ENCODE data around the gene SUFU. TPM values are rescaled to one million over a fixed set of nuclear protein-coding genes. Genes with fewer than 3 reads are reported as not detected.
A peak's percentile ranks its signal among the peaks of the same experiment; 100 is the strongest.

Gene SUFU
- total and polyA plus RNA-seq, 2 of the 4 experiments (the other 2 are of a cell fraction), result 2.2 to 11.0 TPM

DNA sequence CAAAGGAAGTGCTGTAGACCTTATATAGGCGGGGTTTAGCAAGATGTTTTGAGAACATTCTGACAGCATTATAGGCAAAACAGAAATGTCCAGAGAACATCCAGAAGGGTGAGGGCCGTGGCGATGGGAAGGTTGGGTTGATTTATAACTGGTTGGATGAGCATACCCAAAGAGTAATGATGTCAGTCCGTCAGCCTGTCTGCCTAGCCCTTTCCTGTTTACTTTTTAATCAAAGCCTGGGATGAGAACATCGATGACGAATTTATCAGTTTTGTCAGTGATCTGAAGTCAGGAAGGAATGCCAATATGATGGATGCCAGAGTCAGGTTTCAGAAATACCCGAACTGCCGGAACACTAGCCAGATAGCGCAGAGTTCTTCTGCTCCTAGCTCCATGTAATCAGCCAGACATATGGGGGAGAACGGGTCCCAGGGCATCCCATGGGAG, 106.7 kb downstream of the SUFU start:
- ATAC-seq (ENCODE audit: low read depth) (no peak), DNase-seq (no peak)
- no peak overlapping the region for H3K9ac ChIP-seq (ENCODE audit: low read depth, low read length)
- H3K14ac ChIP-seq (replicated peaks; ENCODE audit: low read depth, low read length), result no peak overlapping the region
- no peak overlapping the region for H4K8ac ChIP-seq (ENCODE audit: low read depth in 2 of 2, low read length in 2 of 2)
- H3K79me1 ChIP-seq (ENCODE audit: low read depth in 1 of 2, low read length in 2 of 2), result peaks cover 4 to 30% of the 10 kb centered on the region in 2 experiments; a peak in 3 of 4 replicates
- 83% methylated on average over 3 of the region's 10 CpGs; no CpG with 5 or more reads in 1 of the 2 experiments for WGBS, 2 experiments (ENCODE audit: extremely low coverage in 2 of 2, insufficient read length in 1 of 2)
- no peak overlapping the region for H3K27ac ChIP-seq (ENCODE audit: insufficient read depth, low read length)
- POLR2A ChIA-PET (ENCODE audit: unreplicated experiment), result no interaction called here
- H3K9me1 ChIP-seq (ENCODE audit: insufficient read depth, low read length), result peaks cover 26% of the 10 kb centered on the region
- H3K4me1 ChIP-seq (ENCODE audit: control insufficient read depth, insufficient read depth, low read length), result peaks cover 15% of the 10 kb centered on the region
- H3K4ac ChIP-seq (ENCODE audit: low read depth, low read length), result peak overlapping the region; percentile 36; the same call in 1 of the 2 replicates
- H2BK15ac ChIP-seq (ENCODE audit: low read depth, low read length), result peak overlapping the region; percentile 34; the same call in 1 of the 3 replicates
- no peaks in the 10 kb centered on the region for H4K20me1 ChIP-seq (ENCODE audit: insufficient read depth, low read length)
- H2BK120ac ChIP-seq (ENCODE audit: low read depth, low read length), result no peak overlapping the region
- no peak overlapping the region for H3K56ac ChIP-seq (ENCODE audit: extremely low read depth, insufficient read depth, low read length)
- H2AFZ ChIP-seq (replicated peaks; ENCODE audit: low read length, poor library complexity), result no peak overlapping the region
- in situ Hi-C loops (cut with MboI; ENCODE audit: low sequenced_read_pairs) (no loop called here), intact Hi-C loops (cut with micrococcal nuclease) (no loop called here), dilution Hi-C loops (cut with HindIII; ENCODE audit: low sequenced_read_pairs, unreplicated experiment) (no loop called here)
- H4K91ac ChIP-seq (ENCODE audit: insufficient read depth, low read depth, low read length), result no peak overlapping the region
- no TSS peak for BruUV-seq (replicated peaks)
- no peak overlapping the region for H3K4me3 ChIP-seq (ENCODE audit: insufficient read depth, low read depth, low read length)
- no peak overlapping the region for H4K5ac ChIP-seq (ENCODE audit: low read depth, low read length)
- peak overlapping the region; percentile 10; the same call in 1 of the 2 replicates for H2AK5ac ChIP-seq (ENCODE audit: low read depth, low read length)
- no peak overlapping the region for H2BK5ac ChIP-seq (ENCODE audit: low read depth, low read length, poor library complexity, severe bottlenecking)
- H3K18ac ChIP-seq (ENCODE audit: low read depth, low read length), result no peak overlapping the region
- CTCF ChIA-PET, result no interaction called here
- TF ChIP-seq RFX5 (IDR thresholded peaks at IDR 0.05; ENCODE audit: low read depth, low read length) (no peak), CEBPB (IDR thresholded peaks at IDR 0.05; ENCODE audit: low read depth, low read length) (no peak), MXI1 (IDR thresholded peaks at IDR 0.05; ENCODE audit: borderline replicate concordance, low read depth, low read length) (no peak), RAD21 (IDR thresholded peaks at IDR 0.05; ENCODE audit: low read length) (no peak), CTCF (conservative IDR thresholded peaks at IDR 0.05; ENCODE audit: low read depth, low read length) (no peak), CHD1 (IDR thresholded peaks at IDR 0.05; ENCODE audit: low read depth, low read length) (no peak)
- no peaks in the 10 kb centered on the region for H3K27me3 ChIP-seq (ENCODE audit: control insufficient read depth, insufficient read depth, low read length)
- H3K23ac ChIP-seq (ENCODE audit: low read depth, low read length), result no peak overlapping the region
- H3K4me2 ChIP-seq (ENCODE audit: low read depth, low read length), result no peak overlapping the region
- peaks cover 12% of the 10 kb centered on the region; the same call in 1 of the 2 replicates for H3K36me3 ChIP-seq (ENCODE audit: control insufficient read depth, insufficient read depth, low read length)
- no peak overlapping the region for H2BK20ac ChIP-seq (ENCODE audit: low read depth, low read length)
- H3K9me3 ChIP-seq (ENCODE audit: control insufficient read depth, insufficient read depth, low read length), result no peaks in the 10 kb centered on the region
- no peak overlapping the region for H2AK9ac ChIP-seq (replicated peaks; ENCODE audit: low read depth, low read length, poor library complexity)

Data from IMR-90 (cell line).